Motor neuron (in vitro differentiated cells): ENCODE data around the gene APOO. TPM values are rescaled to one million over a fixed set of nuclear protein-coding genes. Genes with fewer than 3 reads are reported as not detected.
"Not testable (repeated sequence)": the region's sequence is repeated elsewhere in the genome, so short reads cannot be mapped to it uniquely, and the experiment has no call there.

Experiments
- ATAC-seq, 8 experiments: fragments of 200-7000 bp; cut with Tn5 transposase; replicated peaks in 6 of 8; 2 replicates each; pipeline ENCODE4 v1.8.0; 2021; ENCODE audit warnings: mild to moderate bottlenecking in 8 of 8, moderate library complexity in 8 of 8
- H3K27ac ChIP-seq, 2 donors: fragments of 250-450 bp; sonication (Bioruptor Pico); 2 replicates each; pipeline ENCODE4 v1.9.0; 2021; ENCODE audit warnings: antibody characterized with exemption in 2 of 2, mild to moderate bottlenecking in 2 of 2, moderate library complexity in 1 of 2
- H3K4me1 ChIP-seq, 2 donors: fragments of 250-450 bp; sonication (Bioruptor Pico); replicated peaks in 1 of 2; 2 replicates each; pipeline ENCODE4 v1.6.1; 2021; ENCODE audit warnings: antibody characterized with exemption in 2 of 2, mild to moderate bottlenecking in 2 of 2, moderate library complexity in 1 of 2
- H3K4me3 ChIP-seq, 5 donors: fragments of 250-450 bp; sonication (Bioruptor Pico); 2 replicates each; pipeline ENCODE4 v1.9.0; 2021; ENCODE audit warnings: antibody characterized with exemption in 5 of 5, mild to moderate bottlenecking in 5 of 5, moderate library complexity in 4 of 5
- WGBS, 10 experiments: fragments of 450-650 bp; shearing (Covaris generic); methylation state at CpG; one replicate each; pipeline ENCODE4 v1.0.0; 2022; 5-methylcytosine and 5-hydroxymethylcytosine counted together
- in situ Hi-C, 9 experiments: fragments of 400-800 bp; cut with MboI; loops; one replicate each; pipeline ENCODE4 v1.15.0; 2021; ENCODE audit warnings: low sequenced_read_pairs in 9 of 9, low pct_unique_long_range_greater_than_20kb in 2 of 9; ENCODE audit not compliant: unreplicated experiment in 9 of 9
- total RNA-seq, 8 experiments: library from RNA; unstranded; fragments of 300-600 nt; gene quantifications; 2 replicates each; pipeline versions ENCODE4 v1.2.3 to v1.2.4, GENCODE V29; 2022

Gene APOO
- total RNA-seq, 8 experiments from 2014 or later, result 26.1 to 78.8 (median 51.7) TPM

- no peak for ATAC-seq
- H3K4me1 ChIP-seq, result peaks cover 0 to 10% of the 10 kb centered on the region in 2 donors
- no peak overlapping the region for H3K27ac ChIP-seq
- WGBS, 10 experiments, result 50 to 100% (median 93%) methylated on average over 1 to 3 of the region's 3 CpGs; no CpG with 5 or more reads in 5 of the 10 experiments
- no peak overlapping the region for H3K4me3 ChIP-seq
- in situ Hi-C loops, result loop anchor here in 3 of 9 experiments (10.0 to 25.0 kb wide), 4 partner anchors 111 to 214 kb away; partner anchors contain the start of gene SAT1 (in 1 of the 3)
These were observed 6.7 kb downstream of the APOO start for GRCh38 chrX:23901060-23901459.

- H3K4me1 ChIP-seq, result peaks cover 0 to 10% of the 10 kb centered on the region in 2 donors
- H3K27ac ChIP-seq, result no peak overlapping the region
- H3K4me3 ChIP-seq, result no peak overlapping the region
- 50 to 100% (median 86%) methylated on average over 1 to 6 of the region's 12 CpGs; no CpG with 5 or more reads in 4 of the 10 experiments for WGBS, 10 experiments
- in situ Hi-C loops, result loop anchor here in 3 of 9 experiments (10.0 to 25.0 kb wide), 4 partner anchors 112 to 213 kb away; partner anchors contain the start of gene SAT1 (in 1 of the 3)
- no peak for ATAC-seq
These were observed 7.4 kb downstream of the APOO start for GRCh38 chrX:23900220-23900797.

GRCh38 chrX:23898412-23898959 lies 9.3 kb downstream of the APOO start:
- Histone ChIP-seq H3K4me1 (peaks cover 0 to 10% of the 10 kb centered on the region in 2 donors), H3K27ac (no peak overlapping the region), H3K4me3 (no peak overlapping the region)
- ATAC-seq, result peak in 2 of 8 experiments; percentile 43 to 64
- 0 to 100% (median 83%) methylated on average over 1 to 3 of the region's 3 CpGs; no CpG with 5 or more reads in 5 of the 10 experiments for WGBS, 10 experiments
- in situ Hi-C loops, result loop anchor here in 3 of 9 experiments (25.0 kb wide), 1 partner anchor 111 kb away; the partner anchor contains the start of gene SAT1 (in 3 of the 3)

- WGBS, 10 experiments, result 20 to 100% (median 100%) methylated on average over 1 to 2 of the region's 2 CpGs; no CpG with 5 or more reads in 3 of the 10 experiments
- in situ Hi-C loops, result loop anchor here in 3 of 9 experiments (25.0 kb wide), 1 partner anchor 110 kb away; the partner anchor contains the start of gene SAT1 (in 3 of the 3)
- no peak for ATAC-seq
- Histone ChIP-seq H3K4me1 (peaks cover 0 to 6% of the 10 kb centered on the region in 2 donors), H3K27ac (no peak overlapping the region), H3K4me3 (no peak overlapping the region)
These were observed 10.8 kb downstream of the APOO start for GRCh38 chrX:23896981-23897380.

GRCh38 chrX:23896539-23896938 lies 11.2 kb downstream of the APOO start:
- not testable (repeated sequence) for H3K27ac ChIP-seq, H3K4me1 ChIP-seq, H3K4me3 ChIP-seq, ATAC-seq
- in situ Hi-C loops, result loop anchor here in 3 of 9 experiments (25.0 kb wide), 1 partner anchor 109 kb away; the partner anchor contains the start of gene SAT1 (in 3 of the 3)
- 0 to 100% (median 92%) methylated on average over 1 to 4 of the region's 4 CpGs; no CpG with 5 or more reads in 4 of the 10 experiments for WGBS, 10 experiments

GRCh38 chrX:23894993-23895392 lies 12.7 kb downstream of the APOO start:
- in situ Hi-C loops, result loop anchor here in 3 of 9 experiments (25.0 kb wide), 1 partner anchor 108 kb away; the partner anchor contains the start of gene SAT1 (in 3 of the 3)
- H3K4me1 ChIP-seq, H3K4me3 ChIP-seq, ATAC-seq, H3K27ac ChIP-seq: not testable (repeated sequence)
- WGBS, 10 experiments, result 0 to 100% (median 97%) methylated on average over 1 to 5 of the region's 6 CpGs; no CpG with 5 or more reads in 7 of the 10 experiments

- ATAC-seq, result no peak
- 87 to 93% methylated on average over 3 to 4 of the region's 4 CpGs; no CpG with 5 or more reads in 8 of the 10 experiments for WGBS, 10 experiments
- in situ Hi-C loops, result loop anchor here in 3 of 9 experiments (25.0 kb wide), 1 partner anchor 104 kb away; the partner anchor contains the start of gene SAT1 (in 3 of the 3)
- H3K4me1 ChIP-seq, result no peaks in the 10 kb centered on the region
- no peak overlapping the region for H3K27ac ChIP-seq
- H3K4me3 ChIP-seq, result no peak overlapping the region
These were observed 16.8 kb downstream of the APOO start for GRCh38 chrX:23890933-23891332.

GRCh38 chrX:23888887-23889501 lies 18.7 kb downstream of the APOO start:
- no peak overlapping the region for H3K27ac ChIP-seq
- ATAC-seq, result peak in 1 of 8 experiments; percentile 30
- WGBS, 10 experiments, result 25 to 100% (median 82%) methylated on average over 1 to 3 of the region's 3 CpGs; no CpG with 5 or more reads in 6 of the 10 experiments
- H3K4me1 ChIP-seq, result no peaks in the 10 kb centered on the region
- in situ Hi-C loops, result loop anchor here in 3 of 9 experiments (25.0 kb wide), 1 partner anchor 102 kb away; the partner anchor contains the start of gene SAT1 (in 3 of the 3)
- H3K4me3 ChIP-seq, result no peak overlapping the region

GRCh38 chrX:23887918-23888317 lies 19.8 kb downstream of the APOO start:
- Histone ChIP-seq H3K4me3 (no peak overlapping the region), H3K4me1 (no peaks in the 10 kb centered on the region), H3K27ac (no peak overlapping the region)
- ATAC-seq, result no peak
- WGBS, 10 experiments, result 40 to 100% (median 90%) methylated on average over 1 to 3 of the region's 4 CpGs; no CpG with 5 or more reads in 6 of the 10 experiments
- in situ Hi-C loops, result loop anchor here in 3 of 9 experiments (25.0 kb wide), 1 partner anchor 101 kb away; the partner anchor contains the start of gene SAT1 (in 3 of the 3)

- Histone ChIP-seq H3K4me3 (no peak overlapping the region), H3K27ac (no peak overlapping the region), H3K4me1 (no peaks in the 10 kb centered on the region)
- no peak for ATAC-seq
- in situ Hi-C loops, result loop anchor here in 3 of 9 experiments (25.0 kb wide), 1 partner anchor 100 kb away; the partner anchor contains the start of gene SAT1 (in 3 of the 3)
- 52 to 86% methylated on average over 2 of the region's 6 CpGs; no CpG with 5 or more reads in 8 of the 10 experiments for WGBS, 10 experiments
These were observed 20.3 kb downstream of the APOO start for GRCh38 chrX:23887451-23887850.

- no peaks in the 10 kb centered on the region for H3K4me1 ChIP-seq
- in situ Hi-C loops, result loop anchor here in 3 of 9 experiments (25.0 kb wide), 1 partner anchor 99 kb away; the partner anchor contains the start of gene SAT1 (in 3 of the 3)
- H3K4me3 ChIP-seq, result no peak overlapping the region
- WGBS, 10 experiments, result 50 to 100% (median 69%) methylated on average over 1 to 2 of the region's 3 CpGs; no CpG with 5 or more reads in 3 of the 10 experiments
- H3K27ac ChIP-seq, result no peak overlapping the region
- no peak for ATAC-seq
These were observed 21.9 kb downstream of the APOO start for GRCh38 chrX:23885803-23886202.

- no peak for ATAC-seq
- no peaks in the 10 kb centered on the region for H3K4me1 ChIP-seq
- in situ Hi-C loops, result loop anchor here in 3 of 9 experiments (25.0 kb wide), 1 partner anchor 97 kb away; the partner anchor contains the start of gene SAT1 (in 3 of the 3)
- WGBS, 10 experiments, result 30 to 100% (median 87%) methylated on average over 1 to 4 of the region's 4 CpGs; no CpG with 5 or more reads in 3 of the 10 experiments
- no peak overlapping the region for H3K27ac ChIP-seq
- no peak overlapping the region for H3K4me3 ChIP-seq
These were observed 23.2 kb downstream of the APOO start for GRCh38 chrX:23884427-23885024.
